Muscle layer of duodenum (tissue), 2 donors: ENCODE results near the gene PAX6.

Source experiments
- H3K27ac ChIP-seq: one replicate; pipeline ENCODE4 v1.7.0; 2013; ENCODE audit warnings: mild to moderate bottlenecking, low read length
- H3K27me3 ChIP-seq: one replicate; pipeline ENCODE4 v1.7.0; 2013; ENCODE audit warnings: low read depth, mild to moderate bottlenecking, control low read depth, low read length
- H3K36me3 ChIP-seq, 2 donors: one replicate each; pipeline ENCODE4 v1.7.0; 2013; ENCODE audit warnings: low read length in 2 of 2, control low read depth in 1 of 2, mild to moderate bottlenecking in 1 of 2; ENCODE audit not compliant: insufficient read depth in 2 of 2, control insufficient read depth in 1 of 2
- H3K4me1 ChIP-seq, 2 donors: one replicate each; pipeline ENCODE4 v1.7.0; 2013; ENCODE audit warnings: low read length in 2 of 2, mild to moderate bottlenecking in 2 of 2, control low read depth in 1 of 2, moderate library complexity in 1 of 2; ENCODE audit not compliant: insufficient read depth in 2 of 2, control insufficient read depth in 1 of 2
- H3K4me3 ChIP-seq, 2 donors: one replicate each; pipeline ENCODE4 v1.7.0; 2013; ENCODE audit warnings: low read length in 2 of 2, low read depth in 1 of 2, mild to moderate bottlenecking in 1 of 2
- H3K9me3 ChIP-seq, 2 donors: one replicate each; pipeline ENCODE4 v1.7.0; 2013; ENCODE audit warnings: low read length in 2 of 2, control low read depth in 1 of 2, mild to moderate bottlenecking in 1 of 2; ENCODE audit not compliant: control insufficient read depth in 1 of 2
- donor health status: healthy.

PAX6 gene

DNA sequence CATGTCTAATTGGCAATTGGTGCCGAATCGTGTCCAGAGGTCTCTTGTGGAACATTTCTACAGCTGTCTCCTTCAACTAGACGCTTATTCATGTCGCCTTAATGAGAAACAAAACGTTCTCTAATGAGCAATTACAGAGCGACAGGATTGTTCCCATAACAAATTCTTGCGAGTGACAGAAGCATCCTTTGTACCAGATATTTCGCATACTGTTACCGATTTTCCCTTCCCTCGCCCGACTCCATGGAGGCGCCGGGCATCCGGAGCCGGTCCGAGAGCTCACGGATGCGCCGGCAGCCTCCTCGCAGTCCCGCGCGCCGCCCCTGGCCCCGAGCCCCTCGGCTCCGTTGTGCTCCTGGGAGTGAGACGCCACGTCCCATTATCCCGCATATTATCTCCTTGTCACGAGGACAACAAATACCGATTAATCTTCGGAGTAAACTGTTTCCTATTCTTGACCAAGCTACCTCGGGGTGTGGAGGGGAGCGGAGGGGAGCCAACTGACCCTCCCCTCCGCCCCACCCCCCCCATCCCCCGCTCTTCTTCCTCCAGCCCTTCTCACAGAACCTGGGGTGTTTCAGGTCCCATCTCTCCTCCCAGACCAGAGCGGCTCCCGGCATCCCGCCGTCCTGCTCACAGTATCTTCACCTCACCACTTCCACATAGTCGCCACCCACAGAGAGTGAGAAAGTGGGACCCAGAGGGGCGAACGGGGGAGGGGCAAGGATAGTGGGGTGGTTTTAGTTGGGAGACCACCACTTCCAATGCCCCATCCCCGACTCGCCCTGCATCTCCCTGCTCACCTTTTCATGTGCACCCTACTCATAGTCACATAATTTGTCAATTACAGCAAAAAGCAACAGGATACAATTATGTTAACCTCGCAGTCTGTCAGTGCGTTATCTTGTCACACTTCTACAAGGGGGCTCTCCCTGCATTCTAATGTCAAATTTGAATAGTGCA is 11.4 kb downstream of the PAX6 start:
- peaks cover 0 to 4% of the 10 kb centered on the region in 2 donors for H3K9me3 ChIP-seq
- H3K4me1 ChIP-seq = peaks cover 6 to 39% of the 10 kb centered on the region in 2 donors
- H3K4me3 ChIP-seq = no peak overlapping the region
- peaks cover 76% of the 10 kb centered on the region for H3K27me3 ChIP-seq
- H3K36me3 ChIP-seq = no peaks in the 10 kb centered on the region
- H3K27ac ChIP-seq = no peak overlapping the region

DNA sequence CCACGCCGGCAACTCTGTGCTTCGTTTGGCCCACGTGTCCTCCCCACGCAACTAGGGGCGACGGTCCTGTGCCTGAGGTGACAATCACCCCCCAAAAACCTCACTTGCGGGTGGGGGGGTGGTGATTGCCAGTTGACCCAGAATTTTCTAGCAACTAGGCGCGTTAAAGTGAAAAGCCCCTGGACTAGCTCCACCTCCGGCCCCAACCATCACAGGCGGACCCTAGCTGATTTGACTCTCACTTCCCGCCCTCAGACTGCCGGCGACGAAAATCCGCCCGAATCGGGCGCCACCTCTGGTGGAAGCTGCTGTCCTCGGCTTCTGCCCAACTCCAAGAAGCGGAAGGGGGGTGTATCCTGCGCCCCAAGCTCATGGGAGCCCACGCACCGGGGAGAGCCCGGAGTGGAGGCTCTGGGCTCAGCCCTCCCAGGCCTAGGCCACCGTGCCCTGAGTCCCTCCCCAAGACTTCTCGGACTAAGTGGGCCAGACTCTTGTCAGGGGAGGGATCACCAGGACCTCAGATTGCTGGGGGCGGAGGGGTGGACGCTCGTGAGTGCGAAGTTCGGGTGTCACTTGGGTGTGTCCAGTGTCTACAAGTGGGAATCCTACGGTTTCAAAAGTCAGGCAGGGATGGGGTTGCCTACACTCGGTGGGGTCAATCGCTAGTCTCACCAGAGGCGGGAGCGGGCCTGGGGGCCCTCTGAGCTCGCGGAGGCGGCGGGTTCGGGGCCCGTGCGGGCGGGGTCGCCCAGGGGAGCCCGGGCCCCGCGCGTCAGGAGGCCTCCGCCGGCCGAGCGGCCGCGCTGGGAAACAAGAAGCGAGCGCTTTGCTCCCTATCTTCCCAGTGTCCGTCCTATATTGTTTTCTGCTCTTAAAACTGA is 12.3 kb downstream of the PAX6 start:
- Histone ChIP-seq H3K4me3 (peak overlapping the region in 1 of 2 donors; percentile 14), H3K36me3 (no peaks in the 10 kb centered on the region), H3K27me3 (peaks cover 67% of the 10 kb centered on the region), H3K9me3 (peaks cover 0 to 4% of the 10 kb centered on the region in 2 donors), H3K4me1 (peaks cover 3 to 30% of the 10 kb centered on the region in 2 donors), H3K27ac (no peak overlapping the region)

DNA sequence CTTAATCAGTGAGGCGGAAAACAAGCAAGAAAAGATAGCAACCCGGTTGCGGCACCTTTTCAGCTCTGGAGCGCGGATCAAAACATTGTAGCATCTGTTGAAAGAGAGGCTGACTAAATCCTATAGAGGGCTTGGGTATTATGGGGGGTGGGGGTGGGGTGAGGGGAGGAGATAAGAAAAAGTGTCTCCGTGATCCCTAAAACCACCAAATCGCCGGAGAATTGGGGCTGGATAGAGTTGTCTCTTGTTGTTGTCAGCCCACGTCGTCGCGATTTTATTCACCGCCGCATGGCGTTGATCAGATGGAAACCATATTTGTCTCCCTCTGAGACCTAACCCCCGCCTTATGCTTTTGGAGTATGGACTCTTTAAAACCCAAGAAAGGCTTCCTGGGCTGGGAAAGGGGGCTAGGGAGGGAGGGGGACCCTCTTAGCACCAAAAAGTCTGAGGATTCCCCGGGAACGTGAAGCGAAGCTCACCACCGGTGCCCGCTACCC is 13.0 kb downstream of the PAX6 start:
- H3K9me3 ChIP-seq = peaks cover 0 to 4% of the 10 kb centered on the region in 2 donors
- H3K36me3 ChIP-seq = no peaks in the 10 kb centered on the region
- peaks cover 3 to 24% of the 10 kb centered on the region in 2 donors for H3K4me1 ChIP-seq
- H3K27ac ChIP-seq = no peak overlapping the region
- peaks cover 60% of the 10 kb centered on the region for H3K27me3 ChIP-seq
- H3K4me3 ChIP-seq = peak overlapping the region; percentile 14 to 16

DNA sequence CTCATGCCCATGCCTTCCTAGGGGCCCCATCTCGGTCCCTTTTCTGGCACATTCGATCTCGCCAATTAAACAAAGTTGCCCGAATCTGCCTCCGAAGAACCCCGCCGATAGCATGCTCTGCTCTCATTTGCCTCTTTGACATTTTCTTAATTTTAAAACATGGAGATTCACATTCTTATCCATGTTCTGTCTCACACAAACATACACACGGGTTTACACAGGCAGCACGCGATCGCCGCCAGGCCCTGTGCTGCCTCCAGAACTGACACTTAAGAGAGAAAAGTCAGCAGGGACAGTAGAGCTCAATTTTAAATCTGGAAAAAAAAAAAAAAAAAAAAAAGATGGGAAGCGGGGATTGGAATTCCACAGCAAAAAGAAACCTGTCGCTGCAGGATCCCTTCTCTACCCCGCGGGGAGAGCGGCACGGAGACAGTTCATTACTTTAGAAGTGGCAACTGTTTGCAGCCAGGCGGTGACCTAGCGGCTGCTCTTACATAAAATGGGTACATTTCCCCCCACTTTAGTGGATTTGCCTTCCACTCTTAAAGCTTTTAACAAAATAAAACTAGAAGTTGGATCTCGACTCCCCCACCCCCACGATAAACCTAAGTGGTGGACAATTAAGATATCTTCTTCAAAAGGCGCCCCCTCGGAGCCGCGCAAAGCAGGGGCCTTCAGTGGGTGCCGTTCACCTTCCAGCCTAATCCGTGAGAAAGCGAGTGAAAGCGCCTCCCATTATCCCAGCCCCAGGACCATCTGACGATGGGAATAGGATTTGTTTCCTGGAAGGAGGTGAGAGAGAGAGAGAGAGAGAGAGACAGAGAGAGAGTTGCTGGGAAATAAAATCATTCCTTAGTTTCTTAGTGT is 13.7 kb downstream of the PAX6 start:
- peaks cover 3 to 23% of the 10 kb centered on the region in 2 donors for H3K4me1 ChIP-seq
- no peaks in the 10 kb centered on the region for H3K36me3 ChIP-seq
- H3K4me3 ChIP-seq = peak overlapping the region in 1 of 2 donors; percentile 16
- H3K27ac ChIP-seq = no peak overlapping the region
- H3K27me3 ChIP-seq = peaks cover 53% of the 10 kb centered on the region
- peaks cover 0 to 4% of the 10 kb centered on the region in 2 donors for H3K9me3 ChIP-seq

GRCh38 chr11:31796499-31797189 is 14.5 kb downstream of the PAX6 start:
- peaks cover 3 to 27% of the 10 kb centered on the region in 2 donors for H3K4me1 ChIP-seq
- no peak overlapping the region for H3K27ac ChIP-seq
- H3K36me3 ChIP-seq = no peaks in the 10 kb centered on the region
- peaks cover 0 to 4% of the 10 kb centered on the region in 2 donors for H3K9me3 ChIP-seq
- H3K4me3 ChIP-seq = no peak overlapping the region
- peaks cover 51% of the 10 kb centered on the region for H3K27me3 ChIP-seq

DNA sequence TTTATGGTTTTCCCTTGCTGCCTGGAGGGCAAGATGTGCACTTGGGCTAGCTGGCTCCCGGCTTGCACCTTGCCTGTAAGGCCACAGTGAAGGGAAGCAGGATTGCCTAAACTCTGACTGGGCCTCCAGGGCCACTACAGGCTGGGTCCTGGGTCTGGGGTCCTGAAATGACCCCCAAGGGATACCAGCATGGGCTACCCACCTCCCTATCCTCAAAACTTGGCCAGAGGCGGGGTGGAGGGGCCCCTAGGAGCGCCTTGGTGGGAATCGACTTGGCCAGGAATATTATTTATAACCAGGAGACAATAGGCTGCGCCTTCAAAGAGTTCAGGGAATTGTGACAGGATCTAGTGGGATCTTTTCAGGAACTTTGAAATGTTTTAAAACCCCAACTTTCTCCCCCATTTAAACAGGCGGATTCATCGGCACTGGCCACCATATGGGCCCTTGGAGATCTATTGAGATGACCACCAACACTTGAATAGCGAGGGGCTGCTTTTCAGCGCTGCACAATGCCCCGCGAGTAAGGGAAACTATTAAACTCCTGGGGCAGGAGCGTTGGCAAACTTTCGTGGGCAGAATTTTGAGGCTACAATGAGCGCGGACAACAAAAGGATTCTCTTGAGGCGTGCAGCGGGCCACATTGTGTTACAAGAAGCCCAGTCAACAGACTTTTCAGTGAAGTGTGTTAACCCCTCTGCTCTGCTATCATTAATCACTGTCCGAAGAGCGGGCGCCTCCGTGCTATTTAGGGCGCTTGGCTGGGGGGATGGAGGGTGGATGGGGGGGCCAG is 15.2 kb downstream of the PAX6 start:
- peaks cover 0 to 4% of the 10 kb centered on the region in 2 donors for H3K9me3 ChIP-seq
- H3K36me3 ChIP-seq = no peaks in the 10 kb centered on the region
- no peak overlapping the region for H3K4me3 ChIP-seq
- peaks cover 43% of the 10 kb centered on the region for H3K27me3 ChIP-seq
- H3K27ac ChIP-seq = no peak overlapping the region
- H3K4me1 ChIP-seq = peaks cover 3 to 27% of the 10 kb centered on the region in 2 donors

DNA sequence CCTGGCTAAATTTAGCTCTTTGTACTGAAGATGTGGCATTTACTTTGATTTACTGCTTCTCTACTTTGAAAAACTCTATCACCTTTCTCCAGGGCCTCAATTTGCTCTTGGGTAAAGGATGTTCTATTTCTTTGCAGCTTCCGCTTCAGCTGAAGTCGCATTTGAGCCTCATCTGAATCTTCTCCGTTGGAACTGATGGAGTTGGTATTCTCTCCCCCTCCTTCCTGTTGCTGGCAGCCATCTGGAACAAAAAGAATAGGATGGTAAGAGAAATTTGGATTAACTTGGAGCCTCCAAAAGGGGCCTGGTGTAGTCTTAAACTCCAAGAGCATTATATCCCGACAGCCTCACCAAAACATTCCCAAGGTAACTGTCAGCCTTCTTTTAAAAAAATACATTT is 16.6 kb downstream of the PAX6 start:
- Histone ChIP-seq H3K4me3 (no peak overlapping the region), H3K27me3 (peaks cover 30% of the 10 kb centered on the region), H3K4me1 (peaks cover 3 to 26% of the 10 kb centered on the region in 2 donors), H3K27ac (no peak overlapping the region), H3K36me3 (no peaks in the 10 kb centered on the region), H3K9me3 (peaks cover 0 to 4% of the 10 kb centered on the region in 2 donors)

GRCh38 chr11:31793264-31793663 is 17.9 kb downstream of the PAX6 start:
- Histone ChIP-seq H3K4me1 (peaks cover 0 to 13% of the 10 kb centered on the region in 2 donors), H3K36me3 (no peaks in the 10 kb centered on the region), H3K27ac (no peak overlapping the region), H3K27me3 (peaks cover 17% of the 10 kb centered on the region), H3K4me3 (no peak overlapping the region), H3K9me3 (peaks cover 0 to 4% of the 10 kb centered on the region in 2 donors)

DNA sequence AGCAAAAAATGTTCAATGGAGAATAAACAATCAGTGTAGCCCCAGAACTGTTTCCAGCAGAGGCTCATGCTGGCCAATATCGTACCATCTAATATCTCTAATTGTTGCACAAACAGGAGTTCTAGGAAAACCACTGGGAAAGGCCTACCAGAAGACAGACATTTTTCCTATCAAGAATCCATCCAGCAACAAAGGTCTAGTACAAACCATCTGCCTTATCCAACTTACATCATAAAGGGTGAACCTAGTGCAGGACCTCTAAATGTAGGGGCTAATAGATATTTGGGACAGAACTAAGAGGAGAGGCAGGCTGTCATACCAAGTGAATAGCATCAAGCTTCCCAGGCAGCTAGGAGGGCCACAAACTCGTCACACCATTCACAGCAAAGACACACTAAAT is 18.7 kb downstream of the PAX6 start:
- Histone ChIP-seq H3K27me3 (peaks cover 9% of the 10 kb centered on the region), H3K9me3 (peaks cover 0 to 4% of the 10 kb centered on the region in 2 donors), H3K4me1 (peaks cover 0 to 7% of the 10 kb centered on the region in 2 donors), H3K36me3 (no peaks in the 10 kb centered on the region), H3K27ac (no peak overlapping the region), H3K4me3 (no peak overlapping the region)
